Astrocyte of the spinal cord (primary cell): ENCODE results near the gene KLKB1.

Experiments
- DNase-seq: peaks from one replicate; pipeline ENCODE4 v3.0.0; 2011; ENCODE audit warnings: low read depth, low spot score
- H3K4me3 ChIP-seq: 2 replicates; pipeline ENCODE4 v1.5.1; 2011; ENCODE audit warnings: low read depth, mild to moderate bottlenecking, low read length, moderate library complexity
- in situ Hi-C: cut with HindIII; loops from 2 replicates; pipeline ENCODE4 v1.10.0; 2017; ENCODE audit warnings: low sequenced_read_pairs
- TF ChIP-seq, protein P1 (sequence below): IDR thresholded peaks from 2 replicates; pipeline ENCODE4 v1.5.1; 2012; ENCODE audit warnings: low read depth, mild to moderate bottlenecking, low read length, inconsistent platforms

KLKB1 gene

DNA sequence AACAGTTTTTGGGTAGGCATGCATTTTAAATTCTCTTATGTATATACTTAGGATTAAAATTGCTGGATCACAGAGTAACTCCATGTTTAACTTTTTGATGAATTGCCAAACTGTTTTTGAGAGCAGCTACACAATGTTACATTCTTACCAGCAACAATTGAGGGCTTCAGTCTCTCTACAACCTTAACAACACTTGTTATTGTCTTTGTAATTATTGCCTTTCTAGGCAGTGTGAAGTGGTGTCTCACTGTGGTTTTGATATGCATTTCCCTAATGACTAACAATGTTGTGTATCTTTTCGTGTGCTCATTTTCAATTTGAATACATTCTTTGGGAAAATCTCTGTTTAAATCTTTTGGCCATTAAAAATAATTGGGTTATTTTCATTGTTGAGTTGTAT lies 21.3 kb downstream of the KLKB1 start:
- H3K4me3 ChIP-seq: no peak overlapping the region
- in situ Hi-C loops: no loop called here

GRCh38 chr4:186249785-186250754 lies 22.8 kb downstream of the KLKB1 start:
- DNase-seq: no peak
- TF ChIP-seq, protein P1, sequence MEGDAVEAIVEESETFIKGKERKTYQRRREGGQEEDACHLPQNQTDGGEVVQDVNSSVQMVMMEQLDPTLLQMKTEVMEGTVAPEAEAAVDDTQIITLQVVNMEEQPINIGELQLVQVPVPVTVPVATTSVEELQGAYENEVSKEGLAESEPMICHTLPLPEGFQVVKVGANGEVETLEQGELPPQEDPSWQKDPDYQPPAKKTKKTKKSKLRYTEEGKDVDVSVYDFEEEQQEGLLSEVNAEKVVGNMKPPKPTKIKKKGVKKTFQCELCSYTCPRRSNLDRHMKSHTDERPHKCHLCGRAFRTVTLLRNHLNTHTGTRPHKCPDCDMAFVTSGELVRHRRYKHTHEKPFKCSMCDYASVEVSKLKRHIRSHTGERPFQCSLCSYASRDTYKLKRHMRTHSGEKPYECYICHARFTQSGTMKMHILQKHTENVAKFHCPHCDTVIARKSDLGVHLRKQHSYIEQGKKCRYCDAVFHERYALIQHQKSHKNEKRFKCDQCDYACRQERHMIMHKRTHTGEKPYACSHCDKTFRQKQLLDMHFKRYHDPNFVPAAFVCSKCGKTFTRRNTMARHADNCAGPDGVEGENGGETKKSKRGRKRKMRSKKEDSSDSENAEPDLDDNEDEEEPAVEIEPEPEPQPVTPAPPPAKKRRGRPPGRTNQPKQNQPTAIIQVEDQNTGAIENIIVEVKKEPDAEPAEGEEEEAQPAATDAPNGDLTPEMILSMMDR: no peak
- in situ Hi-C loops: no loop called here
- no peak overlapping the region for H3K4me3 ChIP-seq

More for the DNA sequence above, 21.3 kb downstream of the KLKB1 start:
- TF ChIP-seq, protein P1: no peak
- DNase-seq: no peak

GRCh38 chr4:186250760-186251159 lies 23.5 kb downstream of the KLKB1 start:
- no peak for DNase-seq
- in situ Hi-C loops: no loop called here
- TF ChIP-seq, protein P1: no peak
- no peak overlapping the region for H3K4me3 ChIP-seq

- TF ChIP-seq, protein P1: no peak
- no peak for DNase-seq
- no peak overlapping the region for H3K4me3 ChIP-seq
- in situ Hi-C loops: no loop called here
These were observed 27.8 kb downstream of the KLKB1 start for GRCh38 chr4:186255122-186255521.

DNA sequence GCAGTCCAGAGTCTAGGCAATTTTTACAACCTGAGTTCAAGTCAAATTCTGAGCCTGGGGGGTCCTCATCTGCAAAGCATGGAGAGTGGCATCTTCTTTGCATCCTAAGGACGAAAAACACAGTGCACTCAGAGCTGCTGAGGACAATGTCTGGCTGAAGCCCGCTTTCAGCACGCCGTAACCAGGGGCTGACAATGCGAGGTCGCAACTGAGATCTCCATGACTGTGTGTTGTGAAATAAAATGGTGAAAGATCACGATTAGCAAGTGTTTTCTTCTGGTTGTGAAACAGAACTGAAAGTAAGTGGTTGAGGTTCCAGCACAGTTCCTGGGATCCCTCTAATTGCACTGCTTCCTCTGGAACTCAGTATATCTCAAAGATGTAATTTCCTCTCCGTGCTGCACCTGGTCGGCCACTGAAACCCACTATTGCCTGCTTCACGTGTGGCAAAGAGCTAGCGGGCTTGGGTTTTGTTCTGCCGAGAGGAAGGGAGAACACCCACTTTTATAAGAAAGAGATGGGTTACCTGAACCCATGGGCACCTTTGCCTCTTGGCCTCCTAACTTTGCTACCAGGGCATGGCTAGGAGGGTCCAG lies 31.0 kb downstream of the KLKB1 start:
- in situ Hi-C loops: no loop called here
- DNase-seq: no peak
- TF ChIP-seq, protein P1: no peak
- no peak overlapping the region for H3K4me3 ChIP-seq

DNA sequence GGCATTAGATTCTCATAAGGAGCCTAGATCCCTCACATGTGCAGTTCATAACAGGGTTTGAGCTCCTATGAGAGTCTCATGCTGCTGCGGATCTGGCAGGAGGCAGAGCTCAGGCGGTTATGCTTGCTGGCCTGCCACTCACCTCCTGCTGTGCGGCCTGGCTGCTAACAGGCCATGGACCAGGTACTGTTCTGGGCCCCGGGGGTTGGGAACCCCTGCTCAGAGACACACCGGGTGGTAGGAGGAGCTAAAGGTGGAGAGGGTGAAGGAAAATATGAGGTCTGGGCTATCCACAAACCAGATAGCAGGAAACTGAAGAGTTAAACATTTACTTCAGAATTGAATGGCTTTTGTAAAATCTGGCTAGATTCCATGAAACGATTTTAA lies 32.8 kb downstream of the KLKB1 start:
- in situ Hi-C loops: no loop called here
- no peak overlapping the region for H3K4me3 ChIP-seq
- no peak for DNase-seq
- TF ChIP-seq, protein P1: no peak
